GM06990 (cell line): ENCODE results near the gene CDH18.

Source experiments
- DNase-seq: peaks from one replicate; pipeline ENCODE4 v3.0.0-alpha.2; 2011; ENCODE audit not compliant: insufficient read length; ENCODE audit errors: extremely low read depth
- H3K27me3 ChIP-seq: replicated peaks from 2 replicates; pipeline ENCODE4 v1.6.0; 2011; ENCODE audit warnings: low read length; ENCODE audit not compliant: control insufficient read depth, insufficient read depth
- H3K36me3 ChIP-seq: 2 replicates; pipeline ENCODE4 v1.5.1; 2011; ENCODE audit warnings: low read length; ENCODE audit not compliant: control insufficient read depth, insufficient read depth
- H3K4me3 ChIP-seq: replicated peaks from 2 replicates; pipeline ENCODE4 v1.5.1; 2011; ENCODE audit warnings: low read depth, mild to moderate bottlenecking, control low read depth, low read length
- CTCF ChIP-seq: IDR thresholded peaks from 2 replicates; pipeline ENCODE4 v1.5.1; 2011; ENCODE audit warnings: low read length, control low read depth, mild to moderate bottlenecking, inconsistent platforms; ENCODE audit not compliant: insufficient read depth, poor library complexity, severe bottlenecking

Gene CDH18

GRCh38 chr5:19928562-19929421 is 59.2 kb downstream of the CDH18 start:
- DNase-seq = no peak
- Histone ChIP-seq H3K4me3 (no peak overlapping the region), H3K27me3 (no peaks in the 10 kb centered on the region), H3K36me3 (no peaks in the 10 kb centered on the region)
- TF ChIP-seq CTCF = no peak

- TF ChIP-seq CTCF = no peak
- no peak for DNase-seq
- Histone ChIP-seq H3K4me3 (no peak overlapping the region), H3K36me3 (no peaks in the 10 kb centered on the region), H3K27me3 (no peaks in the 10 kb centered on the region)
Measured at GRCh38 chr5:19927919-19928318, 60.1 kb downstream of the CDH18 start.

- H3K27me3 ChIP-seq = no peaks in the 10 kb centered on the region
- H3K36me3 ChIP-seq = no peaks in the 10 kb centered on the region
- H3K4me3 ChIP-seq = no peak overlapping the region
- no peak for TF ChIP-seq CTCF
- DNase-seq = no peak
Measured at GRCh38 chr5:19927170-19927569, 60.8 kb downstream of the CDH18 start.

- no peak for DNase-seq
Measured at GRCh38 chr5:19923742-19924141, 64.3 kb downstream of the CDH18 start.

GRCh38 chr5:19920761-19921160 is 67.2 kb downstream of the CDH18 start:
- Histone ChIP-seq H3K4me3 (no peak overlapping the region), H3K27me3 (no peaks in the 10 kb centered on the region), H3K36me3 (no peaks in the 10 kb centered on the region)
- no peak for DNase-seq
- TF ChIP-seq CTCF = no peak

More at GRCh38 chr5:19923742-19924141, 64.3 kb downstream of the CDH18 start:
- no peak for TF ChIP-seq CTCF
- Histone ChIP-seq H3K4me3 (no peak overlapping the region), H3K27me3 (no peaks in the 10 kb centered on the region), H3K36me3 (no peaks in the 10 kb centered on the region)
